Pancreas (tissue), 10 donors: ENCODE results near the gene LAMA2. TPM values are rescaled to one million over a fixed set of nuclear protein-coding genes. Genes with fewer than 3 reads are reported as not detected.

ENCODE experiments used
- ATAC-seq, 4 donors: fragments of 200-7000 bp; cut with Tn5 transposase; one replicate each; pipeline versions ENCODE4 v1.8.0 to v1.9.1; 2020; ENCODE audit warnings: mild to moderate bottlenecking in 4 of 4, moderate library complexity in 4 of 4
- DNase-seq, 6 donors: peaks; one replicate each; pipeline ENCODE4 v3.0.0-alpha.2; 2020
- FAIRE-seq: peaks from 2 replicates; lab custom pipeline; 2012; peaks lifted over from hg19 to GRCh38; lab: Jason Lieb, UNC
- H3K27ac ChIP-seq, 4 donors: fragments of 200-600 bp; sonication (generic); 1 replicate in 3 of 4; 2 replicates in 1 of 4; pipeline versions ENCODE4 v1.5.0 to v1.8.0; 2020
- H3K27me3 ChIP-seq, 4 donors: fragments of 200-600 bp; one replicate each; pipeline ENCODE4 v1.8.0; 2021
- H3K36me3 ChIP-seq, 3 donors: fragments of 200-600 bp; sonication (generic) in 1 of 3; one replicate each; pipeline versions ENCODE4 v1.5.0 to v1.8.0; 2020 to 2021
- H3K4me1 ChIP-seq, 3 donors: fragments of 200-600 bp; one replicate each; pipeline ENCODE4 v1.8.0; 2021
- H3K4me3 ChIP-seq, 4 donors: fragments of 200-600 bp; sonication (generic) in 2 of 4; one replicate each; pipeline versions ENCODE4 v1.5.0 to v1.8.0; 2020 to 2021
- H3K9me3 ChIP-seq, 4 donors: fragments of 200-600 bp; one replicate each; pipeline ENCODE4 v1.8.0; 2021
- WGBS, 2 donors: extraction: QIAGEN DNeasy Blood & Tissue Kit; methylation state at CpG; one replicate each; pipeline ENCODE4 v1.1.7; 2013; 5-methylcytosine and 5-hydroxymethylcytosine counted together
- intact Hi-C, 3 donors: fragments of 100-400 bp; cut with DNase I; formaldehyde crosslinking; loops; one replicate each; pipeline versions ENCODE4 v1.11.1 to v1.14.2; 2022
- polyA plus RNA-seq, 2 donors: library from polyadenylated mRNA; stranded (reverse); fragments of 200-250 nt; gene quantifications; one replicate each; pipeline ENCODE4 v1.2.3, GENCODE V29; 2013
- total RNA-seq, 6 donors: library from RNA; stranded (reverse); fragmentation: NEBNext Ultra II Directional in 4 of 6; extraction: Animal tissue kit (Norgen Biotek cat#: 25700) in 4 of 6; gene quantifications; one replicate each; pipeline versions ENCODE4 v1.2.1 to v1.2.4, GENCODE V29; 2021 to 2023
- TF ChIP-seq, protein P1 (sequence below), 4 donors: fragments of 200-600 bp; sonication (generic) in 3 of 4; IDR thresholded peaks; one replicate each; pipeline versions ENCODE4 v1.5.0 to v1.8.0; 2021; ENCODE audit warnings: antibody characterized with exemption in 4 of 4
- donor health status: healthy with polysubstance abuse.
- donor health status: DM: no; HTN: no; CAD: no; lungs with moderate emphysema.
- donor health status: DM: no; HTN: no; CAD: no.
- donor health status: control.
- donor health status: control.
- donor health status: Bipolar disorder and iron deficiency.
- donor health status: DM: yes; HTN: yes; CAD: no.
- donor health status: DM: no; HTN: no; CAD: no.
- donor health status: DM: no; HTN: no; CAD: no.
- donor health status: DM: yes; HTN: yes; CAD: no.

The LAMA2 gene
- total and polyA plus RNA-seq, 8 donors = 1.2 to 26.2 (median 6.2) TPM

DNA sequence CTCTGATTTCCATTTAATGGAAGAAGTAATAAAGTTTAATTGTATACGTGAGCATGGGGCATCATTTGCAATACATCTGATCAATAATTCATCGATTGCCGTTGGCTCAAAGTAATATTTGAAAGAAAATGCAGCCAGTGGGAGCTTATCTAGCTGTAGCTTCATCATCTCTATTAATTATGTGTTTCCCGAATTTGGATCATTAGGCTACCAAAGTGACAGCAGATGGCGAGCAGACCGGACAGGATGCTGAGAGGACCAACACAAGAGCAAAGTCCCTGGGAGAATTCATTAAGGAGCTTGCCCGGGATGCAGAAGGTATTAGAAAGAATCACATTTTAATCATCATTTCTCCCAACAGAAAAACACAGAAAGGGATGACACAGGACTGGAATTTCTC, 500.0 kb downstream of the LAMA2 start:
- DNase-seq = no peak

DNA sequence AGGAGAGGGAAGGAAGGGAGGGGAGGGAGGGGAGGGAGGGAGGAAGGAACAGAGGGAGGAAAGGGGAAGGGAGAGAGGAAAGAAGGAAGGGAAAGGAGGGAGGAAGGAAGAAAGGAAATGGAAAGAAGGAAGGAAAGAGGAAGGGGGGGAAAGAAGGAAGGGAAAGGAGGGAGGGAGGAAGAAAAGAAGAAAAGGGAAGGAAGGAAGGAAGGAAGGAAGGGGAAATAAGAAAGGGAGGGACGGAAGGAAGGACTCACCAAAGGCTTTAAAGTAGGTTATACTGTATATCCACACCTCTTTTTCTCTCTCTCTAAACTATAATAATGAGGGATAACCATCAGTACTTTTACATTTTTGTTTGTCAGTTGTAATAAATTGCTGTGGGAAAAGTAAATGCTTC, 502.2 kb downstream of the LAMA2 start:
- DNase-seq (no peak), FAIRE-seq (no peak), ATAC-seq (no peak)
- TF ChIP-seq, protein P1, sequence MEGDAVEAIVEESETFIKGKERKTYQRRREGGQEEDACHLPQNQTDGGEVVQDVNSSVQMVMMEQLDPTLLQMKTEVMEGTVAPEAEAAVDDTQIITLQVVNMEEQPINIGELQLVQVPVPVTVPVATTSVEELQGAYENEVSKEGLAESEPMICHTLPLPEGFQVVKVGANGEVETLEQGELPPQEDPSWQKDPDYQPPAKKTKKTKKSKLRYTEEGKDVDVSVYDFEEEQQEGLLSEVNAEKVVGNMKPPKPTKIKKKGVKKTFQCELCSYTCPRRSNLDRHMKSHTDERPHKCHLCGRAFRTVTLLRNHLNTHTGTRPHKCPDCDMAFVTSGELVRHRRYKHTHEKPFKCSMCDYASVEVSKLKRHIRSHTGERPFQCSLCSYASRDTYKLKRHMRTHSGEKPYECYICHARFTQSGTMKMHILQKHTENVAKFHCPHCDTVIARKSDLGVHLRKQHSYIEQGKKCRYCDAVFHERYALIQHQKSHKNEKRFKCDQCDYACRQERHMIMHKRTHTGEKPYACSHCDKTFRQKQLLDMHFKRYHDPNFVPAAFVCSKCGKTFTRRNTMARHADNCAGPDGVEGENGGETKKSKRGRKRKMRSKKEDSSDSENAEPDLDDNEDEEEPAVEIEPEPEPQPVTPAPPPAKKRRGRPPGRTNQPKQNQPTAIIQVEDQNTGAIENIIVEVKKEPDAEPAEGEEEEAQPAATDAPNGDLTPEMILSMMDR (IDR thresholded peaks at IDR 0.05) = no peak
- Histone ChIP-seq H3K4me3 (no peak overlapping the region), H3K4me1 (no peaks in the 10 kb centered on the region), H3K9me3 (no peaks in the 10 kb centered on the region), H3K36me3 (no peaks in the 10 kb centered on the region), H3K27ac (no peak overlapping the region), H3K27me3 (no peaks in the 10 kb centered on the region)
- 63 to 87% methylated on average over 1 of the region's 1 CpG for WGBS, 2 donors
- intact Hi-C loops = no loop called here

More for the DNA sequence above, 500.0 kb downstream of the LAMA2 start:
- Histone ChIP-seq H3K4me3 (no peak overlapping the region), H3K9me3 (no peaks in the 10 kb centered on the region), H3K27ac (no peak overlapping the region), H3K36me3 (no peaks in the 10 kb centered on the region), H3K27me3 (peaks cover 0 to 6% (median 0%) of the 10 kb centered on the region in 4 donors), H3K4me1 (no peaks in the 10 kb centered on the region)
- FAIRE-seq = no peak
- WGBS, 2 donors = 70 to 83% methylated on average over 7 of the region's 7 CpGs
- no peak for ATAC-seq
- intact Hi-C loops = no loop called here
- TF ChIP-seq, protein P1 (IDR thresholded peaks at IDR 0.05) = no peak

DNA sequence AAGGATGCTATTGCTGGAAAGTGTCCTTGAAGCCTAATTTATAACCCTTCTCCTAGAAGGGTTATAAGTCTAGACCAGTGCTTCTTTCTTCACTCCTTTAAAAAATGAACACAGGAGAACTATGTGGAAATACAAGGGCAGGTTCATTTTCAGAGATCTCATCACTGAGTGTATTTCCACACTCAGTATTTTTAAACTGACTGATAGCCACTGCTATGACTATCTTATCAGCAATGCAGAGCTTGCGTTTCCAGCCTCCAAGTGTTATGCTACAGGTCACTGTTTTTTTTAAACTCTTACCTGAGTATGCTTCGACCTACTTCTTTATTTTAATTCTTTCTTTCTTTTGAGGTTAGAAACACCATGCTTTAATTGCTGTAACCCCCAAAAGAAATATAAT, 508.0 kb downstream of the LAMA2 start:
- 28 to 33% methylated on average over 2 of the region's 2 CpGs for WGBS, 2 donors
- Histone ChIP-seq H3K9me3 (no peaks in the 10 kb centered on the region), H3K4me3 (no peak overlapping the region), H3K27ac (no peak overlapping the region), H3K27me3 (peaks cover 0 to 4% (median 0%) of the 10 kb centered on the region in 4 donors), H3K36me3 (no peaks in the 10 kb centered on the region), H3K4me1 (no peaks in the 10 kb centered on the region)
- intact Hi-C loops = no loop called here
- TF ChIP-seq, protein P1 (IDR thresholded peaks at IDR 0.05) = no peak
- ATAC-seq = no peak
- FAIRE-seq = no peak
- DNase-seq = no peak

GRCh38 chr6:129393654-129394053, 510.7 kb downstream of the LAMA2 start:
- Histone ChIP-seq H3K4me3 (no peak overlapping the region), H3K36me3 (no peaks in the 10 kb centered on the region), H3K27me3 (peaks cover 0 to 4% (median 0%) of the 10 kb centered on the region in 4 donors), H3K9me3 (no peaks in the 10 kb centered on the region), H3K4me1 (no peaks in the 10 kb centered on the region), H3K27ac (no peak overlapping the region)
- 70 to 85% methylated on average over 2 of the region's 2 CpGs for WGBS, 2 donors
- TF ChIP-seq, protein P1 (IDR thresholded peaks at IDR 0.05) = no peak
- intact Hi-C loops = no loop called here
- FAIRE-seq (no peak), DNase-seq (no peak), ATAC-seq (no peak)

DNA sequence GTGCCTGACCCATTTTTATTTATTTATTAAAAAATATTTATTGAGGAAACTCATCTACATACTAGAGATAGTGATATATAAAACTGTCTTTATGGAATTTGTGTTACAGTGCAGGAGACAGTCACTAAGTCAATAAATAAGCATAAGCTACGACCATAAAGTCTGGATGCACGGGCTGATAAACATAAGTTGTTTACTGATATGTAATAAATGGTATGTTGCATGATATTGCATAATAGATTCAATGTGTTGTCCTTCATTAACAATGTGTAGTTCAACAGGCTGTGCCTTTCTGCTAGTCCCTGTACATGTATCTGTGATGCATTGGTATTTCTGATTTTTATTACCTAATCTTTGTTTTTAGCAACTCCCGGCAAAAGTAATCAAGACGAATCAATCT, 515.8 kb downstream of the LAMA2 start:
- WGBS, 2 donors = 66 to 75% methylated on average over 4 of the region's 4 CpGs
- Histone ChIP-seq H3K4me3 (no peak overlapping the region), H3K4me1 (no peaks in the 10 kb centered on the region), H3K27me3 (peaks cover 0 to 4% (median 0%) of the 10 kb centered on the region in 4 donors), H3K27ac (no peak overlapping the region), H3K36me3 (no peaks in the 10 kb centered on the region), H3K9me3 (no peaks in the 10 kb centered on the region)
- DNase-seq = no peak
- no peak for FAIRE-seq
- TF ChIP-seq, protein P1 (IDR thresholded peaks at IDR 0.05) = no peak
- intact Hi-C loops = no loop called here
- ATAC-seq = no peak
